Measurements from ENCODE around the gene ELMOD3. TPM values are rescaled to one million over a fixed set of nuclear protein-coding genes. Genes with fewer than 3 reads are reported as not detected.

Gene ELMOD3
- total RNA-seq, 2 donors from 2014 or later, result 31.6 to 32.1 TPM

DNA sequence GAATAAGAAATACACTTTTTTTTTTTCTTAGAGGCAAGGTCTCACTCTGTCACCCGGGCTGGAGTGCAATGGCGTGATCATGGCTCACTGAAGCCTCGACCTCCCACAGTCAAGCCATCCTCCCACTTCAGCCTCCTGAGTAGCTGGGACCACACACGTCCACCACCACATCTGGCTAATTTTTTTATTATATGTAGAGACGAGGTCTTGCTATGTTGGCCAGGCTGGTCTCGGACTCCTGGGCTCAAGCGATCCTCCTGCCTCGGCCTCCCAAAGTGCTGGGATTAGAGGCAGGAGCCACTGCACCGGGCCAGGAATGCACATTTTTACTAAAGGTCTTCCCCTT lies 29.1 kb upstream of the ELMOD3 start:
- Histone ChIP-seq H3K9me3 (no peaks in the 10 kb centered on the region), H3K27me3 (replicated peaks; ENCODE audit: insufficient read depth) (no peaks in the 10 kb centered on the region), H3K36me3 (peaks cover 8 to 16% of the 10 kb centered on the region in 2 donors), H3K4me3 (peak overlapping the region; percentile 50 to 87), H3K27ac (no peak overlapping the region), H3K4me1 (replicated peaks) (peaks cover 5% of the 10 kb centered on the region)
- WGBS, result 59% methylated on average over 9 of the region's 9 CpGs
- DNase-seq (ENCODE audit: low spot score), result no peak
- intact Hi-C loops (cut with DNase I), result no loop called here
- TF ChIP-seq, protein P1, sequence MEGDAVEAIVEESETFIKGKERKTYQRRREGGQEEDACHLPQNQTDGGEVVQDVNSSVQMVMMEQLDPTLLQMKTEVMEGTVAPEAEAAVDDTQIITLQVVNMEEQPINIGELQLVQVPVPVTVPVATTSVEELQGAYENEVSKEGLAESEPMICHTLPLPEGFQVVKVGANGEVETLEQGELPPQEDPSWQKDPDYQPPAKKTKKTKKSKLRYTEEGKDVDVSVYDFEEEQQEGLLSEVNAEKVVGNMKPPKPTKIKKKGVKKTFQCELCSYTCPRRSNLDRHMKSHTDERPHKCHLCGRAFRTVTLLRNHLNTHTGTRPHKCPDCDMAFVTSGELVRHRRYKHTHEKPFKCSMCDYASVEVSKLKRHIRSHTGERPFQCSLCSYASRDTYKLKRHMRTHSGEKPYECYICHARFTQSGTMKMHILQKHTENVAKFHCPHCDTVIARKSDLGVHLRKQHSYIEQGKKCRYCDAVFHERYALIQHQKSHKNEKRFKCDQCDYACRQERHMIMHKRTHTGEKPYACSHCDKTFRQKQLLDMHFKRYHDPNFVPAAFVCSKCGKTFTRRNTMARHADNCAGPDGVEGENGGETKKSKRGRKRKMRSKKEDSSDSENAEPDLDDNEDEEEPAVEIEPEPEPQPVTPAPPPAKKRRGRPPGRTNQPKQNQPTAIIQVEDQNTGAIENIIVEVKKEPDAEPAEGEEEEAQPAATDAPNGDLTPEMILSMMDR (IDR thresholded peaks at IDR 0.05), result no peak
- TF ChIP-seq POLR2AphosphoS5 (IDR thresholded peaks at IDR 0.05) (no peak), POLR2A (IDR thresholded peaks at IDR 0.05) (no peak)

DNA sequence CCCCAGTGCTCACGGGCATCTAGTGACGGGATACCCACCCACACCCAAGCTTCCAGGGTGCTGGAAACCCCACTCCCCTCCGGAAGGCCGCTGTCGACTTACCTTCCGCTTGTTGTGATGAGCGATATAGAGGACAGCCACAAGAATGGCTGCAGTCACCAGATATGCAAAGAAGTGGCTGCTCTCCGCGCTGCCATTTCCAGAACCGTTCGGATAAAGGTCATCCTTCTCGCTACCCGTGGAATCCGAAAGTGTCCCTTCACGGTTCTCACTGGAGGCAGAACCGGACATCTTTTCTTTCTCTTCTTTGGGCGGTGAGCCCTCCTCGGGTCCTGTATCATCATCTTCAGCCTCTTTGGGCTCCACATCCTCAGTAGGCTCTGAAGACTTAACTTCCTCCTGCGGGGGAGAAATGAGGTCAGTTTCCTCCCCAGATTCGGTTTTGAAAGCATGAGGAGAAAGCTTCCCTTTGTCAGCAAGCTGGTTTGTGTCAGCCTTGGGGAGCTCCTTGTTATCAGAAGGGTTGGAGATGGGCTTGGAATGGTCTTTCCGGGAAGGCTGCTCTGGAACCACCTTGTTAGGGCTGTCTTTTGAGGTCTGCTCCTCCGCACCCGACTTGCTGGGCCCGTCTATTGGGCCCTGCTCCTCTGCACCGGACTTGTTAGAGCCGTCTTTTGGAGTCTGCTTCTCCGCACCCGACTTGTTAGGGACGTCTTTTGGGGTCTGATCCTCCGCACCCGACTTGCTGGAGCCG lies 28.0 kb upstream of the ELMOD3 start:
- WGBS, result 14% methylated on average over 32 of the region's 32 CpGs
- DNase-seq (ENCODE audit: low spot score), result no peak

DNA sequence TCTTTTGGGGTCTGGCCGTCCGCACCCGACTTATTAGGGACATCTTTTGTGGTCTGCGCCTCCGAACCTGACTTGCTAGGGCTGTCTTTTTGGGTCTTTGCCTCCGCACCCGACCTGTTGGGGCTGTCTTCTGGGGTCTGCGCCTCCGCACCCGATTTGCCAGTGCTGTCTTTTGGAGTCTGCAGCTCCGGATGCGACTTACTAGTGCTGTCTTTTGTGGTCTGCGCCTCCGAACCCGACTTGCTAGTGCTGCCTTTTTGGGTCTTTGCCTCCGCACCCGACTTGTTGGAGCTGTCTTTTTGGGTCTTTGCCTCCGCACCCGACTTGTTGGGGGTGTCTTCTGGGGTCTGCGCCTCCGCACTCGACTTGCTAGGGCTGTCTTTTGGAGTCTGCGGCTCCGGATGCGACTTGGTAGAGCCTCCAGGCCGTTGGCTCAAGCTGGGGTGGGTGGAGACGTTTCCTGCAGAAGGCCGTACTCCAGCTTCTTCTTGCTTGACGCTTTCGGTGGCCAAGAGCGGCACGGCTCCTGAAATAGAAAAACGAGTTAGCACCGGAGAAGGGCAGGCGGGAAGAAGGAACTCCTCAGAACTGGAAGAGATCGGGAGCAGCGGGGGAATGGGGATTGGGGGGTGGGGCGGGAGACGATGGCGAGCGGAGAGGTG lies 27.3 kb upstream of the ELMOD3 start:
- WGBS, result 2% methylated on average over 41 of the region's 41 CpGs
- peak overlapping the region; percentile 50 to 87 for H3K4me3 ChIP-seq
- H3K27me3 ChIP-seq (replicated peaks; ENCODE audit: insufficient read depth), result no peaks in the 10 kb centered on the region
- TF ChIP-seq POLR2A (IDR thresholded peaks at IDR 0.05), result no peak
- TF ChIP-seq, protein P1 (IDR thresholded peaks at IDR 0.05), result no peak
- no peak for TF ChIP-seq POLR2AphosphoS5 (IDR thresholded peaks at IDR 0.05)
- H3K27ac ChIP-seq, result peak overlapping the region; percentile 92 to 97
- H3K36me3 ChIP-seq, result peaks cover 2 to 10% of the 10 kb centered on the region in 2 donors
- H3K4me1 ChIP-seq (replicated peaks), result peaks cover 5% of the 10 kb centered on the region
- H3K9me3 ChIP-seq, result no peaks in the 10 kb centered on the region
- DNase-seq (ENCODE audit: low spot score), result peak; percentile 35
- intact Hi-C loops (cut with DNase I), result no loop called here

More for the DNA sequence above, 28.0 kb upstream of the ELMOD3 start:
- H3K9me3 ChIP-seq, result no peaks in the 10 kb centered on the region
- peak overlapping the region; percentile 50 to 87 for H3K4me3 ChIP-seq
- peaks cover 5% of the 10 kb centered on the region for H3K4me1 ChIP-seq (replicated peaks)
- intact Hi-C loops (cut with DNase I), result no loop called here
- peaks cover 8 to 16% of the 10 kb centered on the region in 2 donors for H3K36me3 ChIP-seq
- TF ChIP-seq POLR2AphosphoS5 (IDR thresholded peaks at IDR 0.05) (no peak), POLR2A (IDR thresholded peaks at IDR 0.05) (no peak)
- TF ChIP-seq, protein P1 (IDR thresholded peaks at IDR 0.05), result no peak
- no peaks in the 10 kb centered on the region for H3K27me3 ChIP-seq (replicated peaks; ENCODE audit: insufficient read depth)
- H3K27ac ChIP-seq, result peak overlapping the region; percentile 92 to 97

DNA sequence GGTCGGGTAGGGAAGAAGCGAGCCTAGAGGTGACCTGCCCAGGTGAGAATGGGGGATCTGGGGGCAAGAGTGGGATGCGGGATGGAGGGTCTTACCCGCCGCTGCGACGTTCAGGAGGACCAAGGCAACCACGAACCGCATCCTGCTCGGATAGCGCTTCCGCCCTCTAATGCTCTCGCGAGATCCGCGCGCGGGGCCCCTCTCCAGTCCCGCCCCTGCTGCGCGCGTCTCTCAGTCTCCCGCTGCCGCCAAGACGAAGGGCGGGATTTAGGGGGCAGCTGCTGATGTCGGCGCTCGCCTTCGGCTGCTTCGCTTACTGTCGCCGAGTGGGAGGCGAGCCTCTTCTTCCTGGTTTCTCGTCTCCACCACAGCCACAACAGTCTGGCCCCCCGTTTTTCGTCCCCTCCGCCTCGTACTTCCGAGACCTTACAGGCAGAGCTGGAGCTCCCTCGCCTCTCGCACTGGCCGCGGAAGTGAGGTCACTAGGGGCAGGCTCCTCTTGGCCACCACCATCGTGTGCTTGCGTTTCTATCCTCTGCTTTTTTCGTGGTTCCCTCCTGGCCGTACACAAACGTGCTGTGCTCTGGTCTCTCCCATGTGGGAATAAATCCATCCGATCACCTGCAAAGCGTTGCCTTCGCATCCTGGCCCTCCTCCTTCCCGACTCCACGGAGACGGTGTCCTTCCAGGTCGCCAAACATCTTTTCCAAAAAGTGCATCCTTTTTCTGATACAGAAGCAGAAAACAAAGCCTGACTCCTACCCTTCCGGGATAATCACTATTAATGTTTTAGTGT lies 26.5 kb upstream of the ELMOD3 start, which contains the start of gene TGOLN2:
TGOLN2 (minus strand) TSS at position 168 of the 796 bp plus-strand sequence; CDS start at position 141, 27 bp downstream.
- H3K4me1 ChIP-seq (replicated peaks), result peaks cover 5% of the 10 kb centered on the region
- peaks cover 0 to 6% of the 10 kb centered on the region in 2 donors for H3K36me3 ChIP-seq
- no peaks in the 10 kb centered on the region for H3K9me3 ChIP-seq
- H3K27me3 ChIP-seq (replicated peaks; ENCODE audit: insufficient read depth), result no peaks in the 10 kb centered on the region
- H3K4me3 ChIP-seq, result peak within 1 kb of the TSS; percentile 50 to 87
- TF ChIP-seq, protein P1 (IDR thresholded peaks at IDR 0.05), result peak in 1 of 4 experiments; percentile 42
- TF ChIP-seq POLR2AphosphoS5 (IDR thresholded peaks at IDR 0.05), result peak; percentile 91
- peak; percentile 97 for TF ChIP-seq POLR2A (IDR thresholded peaks at IDR 0.05)
- intact Hi-C loops (cut with DNase I), result loop anchor here (1.0 kb wide), 1 partner anchor 26 kb away; the partner anchor contains the start of genes ELMOD3 and RETSAT
- peak; percentile 90 for DNase-seq (ENCODE audit: low spot score)
- under 1% methylated on average over 57 of the region's 57 CpGs for whole genome bisulfite sequencing
- H3K27ac ChIP-seq, result peak within 1 kb of the TSS; percentile 92 to 97
